NB4 (cell line): Measurements from ENCODE around the gene AQP2.

ENCODE experiments used
- CTCF ChIP-seq: IDR thresholded peaks from one replicate; pipeline ENCODE4 v1.5.1; 2012; ENCODE audit warnings: low read depth, low read length
- MAX ChIP-seq: IDR thresholded peaks from 2 replicates; pipeline ENCODE4 v1.6.1; 2011; ENCODE audit warnings: low read depth, low read length
- MYC ChIP-seq: IDR thresholded peaks from 2 replicates; pipeline ENCODE4 v1.6.1; 2011; ENCODE audit warnings: low read depth, low read length
- POLR2A ChIP-seq: IDR thresholded peaks from 2 replicates; pipeline ENCODE4 v1.6.1; 2011; ENCODE audit warnings: mild to moderate bottlenecking; ENCODE audit not compliant: insufficient read length; ENCODE audit errors: extremely low read depth

DNA sequence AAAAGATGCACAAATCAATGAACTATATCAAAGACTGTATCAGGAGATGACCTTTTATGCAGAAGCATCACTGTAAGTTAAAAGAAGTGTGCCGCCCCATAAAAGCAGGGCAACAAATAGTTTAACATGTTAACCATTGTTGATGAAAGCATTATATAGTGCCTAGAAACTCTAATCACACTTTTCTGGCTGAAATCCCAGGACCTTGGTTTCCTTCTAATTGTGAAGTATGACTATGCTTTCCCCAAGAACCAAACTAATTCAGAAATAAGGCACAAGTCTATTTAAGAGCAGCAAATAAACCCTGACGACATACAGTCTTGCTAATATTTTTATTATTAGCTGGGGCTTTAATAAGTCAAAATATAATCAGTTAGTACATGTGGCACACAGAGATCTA, 53.1 kb downstream of the AQP2 start:
- no peak for TF ChIP-seq CTCF
- TF ChIP-seq POLR2A: no peak
- TF ChIP-seq MYC: no peak
- no peak for TF ChIP-seq MAX
